ENCODE measurements around the gene TOP2B.

DNA sequence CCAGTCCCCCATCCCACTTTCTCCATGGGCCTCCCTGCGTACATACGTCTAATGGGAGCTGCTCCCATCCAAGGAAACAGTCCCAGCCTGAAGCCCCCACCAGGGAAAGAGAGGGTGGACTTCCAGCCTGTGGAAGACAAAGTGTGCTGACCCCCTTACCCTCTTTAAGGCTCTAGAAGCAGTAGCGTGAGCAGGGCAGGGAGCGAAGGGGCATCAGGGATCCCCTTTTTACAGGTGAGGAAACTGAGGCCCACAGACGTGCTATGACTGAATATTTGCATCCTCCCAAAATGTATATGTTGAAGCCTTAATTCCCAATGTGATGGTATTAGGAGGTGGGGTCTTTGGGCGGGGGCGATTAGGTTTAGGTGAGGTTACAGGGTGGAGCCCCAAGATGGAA, 83.4 kb downstream of the TOP2B start:
- TF ChIP-seq, protein P1, sequence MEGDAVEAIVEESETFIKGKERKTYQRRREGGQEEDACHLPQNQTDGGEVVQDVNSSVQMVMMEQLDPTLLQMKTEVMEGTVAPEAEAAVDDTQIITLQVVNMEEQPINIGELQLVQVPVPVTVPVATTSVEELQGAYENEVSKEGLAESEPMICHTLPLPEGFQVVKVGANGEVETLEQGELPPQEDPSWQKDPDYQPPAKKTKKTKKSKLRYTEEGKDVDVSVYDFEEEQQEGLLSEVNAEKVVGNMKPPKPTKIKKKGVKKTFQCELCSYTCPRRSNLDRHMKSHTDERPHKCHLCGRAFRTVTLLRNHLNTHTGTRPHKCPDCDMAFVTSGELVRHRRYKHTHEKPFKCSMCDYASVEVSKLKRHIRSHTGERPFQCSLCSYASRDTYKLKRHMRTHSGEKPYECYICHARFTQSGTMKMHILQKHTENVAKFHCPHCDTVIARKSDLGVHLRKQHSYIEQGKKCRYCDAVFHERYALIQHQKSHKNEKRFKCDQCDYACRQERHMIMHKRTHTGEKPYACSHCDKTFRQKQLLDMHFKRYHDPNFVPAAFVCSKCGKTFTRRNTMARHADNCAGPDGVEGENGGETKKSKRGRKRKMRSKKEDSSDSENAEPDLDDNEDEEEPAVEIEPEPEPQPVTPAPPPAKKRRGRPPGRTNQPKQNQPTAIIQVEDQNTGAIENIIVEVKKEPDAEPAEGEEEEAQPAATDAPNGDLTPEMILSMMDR (IDR thresholded peaks at IDR 0.05; ENCODE audit: low read length), result no peak
- TF ChIP-seq EZH2 (IDR thresholded peaks at IDR 0.05; ENCODE audit: borderline replicate concordance, low read length), result no peak
